Memory B cell (primary cell): ENCODE results near the gene MARCHF7.
"Not testable (repeated sequence)": the region's sequence is repeated elsewhere in the genome, so short reads cannot be mapped to it uniquely, and the experiment has no call there.

ENCODE experiments used
- ATAC-seq: fragments of 150-1000 bp; cut with Tn5 transposase; 2 replicates; pipeline ENCODE4 v1.10.0; 2021; ENCODE audit warnings: low read depth, mild to moderate bottlenecking, moderate library complexity
- DNase-seq, 2 donors: peaks; one replicate each; pipeline ENCODE4 v3.0.0; 2022; ENCODE audit warnings: low spot score in 2 of 2
- H3K27ac Mint-ChIP-seq: one replicate; pipeline ENCODE4 v1.8.0; 2022; ENCODE audit warnings: mild to moderate bottlenecking, moderate library complexity, mixed read lengths
- H3K27me3 Mint-ChIP-seq: one replicate; pipeline ENCODE4 v1.8.0; 2022; ENCODE audit warnings: mixed read lengths
- H3K36me3 Mint-ChIP-seq: one replicate; pipeline ENCODE4 v1.8.0; 2022; ENCODE audit warnings: mild to moderate bottlenecking, mixed read lengths
- H3K4me1 Mint-ChIP-seq: one replicate; pipeline ENCODE4 v1.8.0; 2022; ENCODE audit warnings: mixed read lengths
- H3K4me3 Mint-ChIP-seq: one replicate; pipeline ENCODE4 v1.8.0; 2022; ENCODE audit warnings: mild to moderate bottlenecking, moderate library complexity, mixed read lengths
- H3K9me3 Mint-ChIP-seq: one replicate; pipeline ENCODE4 v1.8.0; 2022; ENCODE audit warnings: mixed read lengths

The MARCHF7 gene

GRCh38 chr2:159712143-159712928 is at the start of gene MARCHF7:
MARCHF7 (plus strand) TSS chr2:159712506; CDS start chr2:159729023, 16,517 bp downstream.
- H3K4me1 Mint-ChIP-seq, result peaks cover 17% of the 10 kb centered on the region
- DNase-seq (peak; percentile 98 to 99), ATAC-seq (peak; percentile 87)
- H3K27ac Mint-ChIP-seq, result peak within 1 kb of the TSS; percentile 98
- no peaks in the 10 kb centered on the region for H3K27me3 Mint-ChIP-seq
- H3K4me3 Mint-ChIP-seq, result peak within 1 kb of the TSS; percentile 99
- H3K9me3 Mint-ChIP-seq, result no peaks in the 10 kb centered on the region
- peaks cover 12% of the 10 kb centered on the region for H3K36me3 Mint-ChIP-seq

- not testable (repeated sequence) for H3K27ac Mint-ChIP-seq, ATAC-seq, H3K4me3 Mint-ChIP-seq, H3K9me3 Mint-ChIP-seq, H3K36me3 Mint-ChIP-seq, H3K27me3 Mint-ChIP-seq, H3K4me1 Mint-ChIP-seq, DNase-seq
Measured at GRCh38 chr2:159667423-159667822, 44.9 kb upstream of the MARCHF7 start.

DNA sequence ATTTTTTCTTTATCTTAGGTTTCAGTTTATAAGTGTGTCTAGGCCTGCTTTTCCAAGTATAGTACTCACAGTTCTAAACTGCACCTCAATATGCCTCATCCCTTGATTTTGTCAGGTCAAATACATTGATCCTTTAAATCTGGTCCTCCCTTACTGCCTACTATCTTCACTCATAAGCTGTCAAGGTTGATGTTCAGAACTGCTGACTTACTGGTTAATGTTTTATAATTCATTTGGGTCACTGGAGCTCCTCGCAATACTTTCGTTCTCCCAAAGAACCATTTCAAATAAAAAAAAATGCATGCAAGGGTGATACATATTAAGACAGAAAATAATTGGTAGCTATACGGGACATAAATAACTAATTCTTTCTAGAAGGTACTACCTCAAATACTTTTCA is 41.3 kb upstream of the MARCHF7 start:
- Mint-ChIP-seq H3K27me3 (no peaks in the 10 kb centered on the region), H3K27ac (no peak overlapping the region), H3K4me1 (no peaks in the 10 kb centered on the region), H3K4me3 (no peak overlapping the region), H3K36me3 (peaks cover 8% of the 10 kb centered on the region), H3K9me3 (no peaks in the 10 kb centered on the region)
- ATAC-seq (no peak), DNase-seq (no peak)

GRCh38 chr2:159677654-159678053 is 34.7 kb upstream of the MARCHF7 start:
- no peak overlapping the region for H3K4me3 Mint-ChIP-seq
- ATAC-seq (no peak), DNase-seq (no peak)
- no peaks in the 10 kb centered on the region for H3K27me3 Mint-ChIP-seq
- no peaks in the 10 kb centered on the region for H3K9me3 Mint-ChIP-seq
- H3K36me3 Mint-ChIP-seq, result peaks cover 3% of the 10 kb centered on the region
- H3K4me1 Mint-ChIP-seq, result no peaks in the 10 kb centered on the region
- no peak overlapping the region for H3K27ac Mint-ChIP-seq

GRCh38 chr2:159680692-159681091 is 31.6 kb upstream of the MARCHF7 start:
- H3K9me3 Mint-ChIP-seq, result no peaks in the 10 kb centered on the region
- H3K27me3 Mint-ChIP-seq, result no peaks in the 10 kb centered on the region
- H3K4me1 Mint-ChIP-seq, result no peaks in the 10 kb centered on the region
- DNase-seq (no peak), ATAC-seq (no peak)
- H3K36me3 Mint-ChIP-seq, result no peaks in the 10 kb centered on the region
- H3K27ac Mint-ChIP-seq, result no peak overlapping the region
- H3K4me3 Mint-ChIP-seq, result no peak overlapping the region

- Mint-ChIP-seq H3K27ac (no peak overlapping the region), H3K4me1 (no peaks in the 10 kb centered on the region), H3K9me3 (no peaks in the 10 kb centered on the region), H3K27me3 (no peaks in the 10 kb centered on the region), H3K36me3 (no peaks in the 10 kb centered on the region), H3K4me3 (no peak overlapping the region)
- ATAC-seq (no peak), DNase-seq (no peak)
Measured at GRCh38 chr2:159683817-159684216, 28.5 kb upstream of the MARCHF7 start.

- H3K27ac Mint-ChIP-seq, result no peak overlapping the region
- H3K36me3 Mint-ChIP-seq, result no peaks in the 10 kb centered on the region
- no peaks in the 10 kb centered on the region for H3K9me3 Mint-ChIP-seq
- H3K27me3 Mint-ChIP-seq, result no peaks in the 10 kb centered on the region
- no peak for DNase-seq
- no peak for ATAC-seq
- no peak overlapping the region for H3K4me3 Mint-ChIP-seq
- no peaks in the 10 kb centered on the region for H3K4me1 Mint-ChIP-seq
Measured at GRCh38 chr2:159684796-159685195, 27.5 kb upstream of the MARCHF7 start.

GRCh38 chr2:159694500-159695040 is 17.7 kb upstream of the MARCHF7 start:
- no peak overlapping the region for H3K27ac Mint-ChIP-seq

GRCh38 chr2:159695795-159696448 is 16.4 kb upstream of the MARCHF7 start:
- DNase-seq (no peak), ATAC-seq (peak; percentile 69)
- Mint-ChIP-seq H3K4me1 (peaks cover 8% of the 10 kb centered on the region), H3K9me3 (peaks cover 3% of the 10 kb centered on the region), H3K4me3 (no peak overlapping the region), H3K27ac (no peak overlapping the region), H3K27me3 (no peaks in the 10 kb centered on the region), H3K36me3 (peaks cover 4% of the 10 kb centered on the region)

More at GRCh38 chr2:159694500-159695040, 17.7 kb upstream of the MARCHF7 start:
- Mint-ChIP-seq H3K36me3 (peaks cover 6% of the 10 kb centered on the region), H3K9me3 (peaks cover 3% of the 10 kb centered on the region), H3K4me3 (no peak overlapping the region), H3K4me1 (peaks cover 8% of the 10 kb centered on the region), H3K27me3 (no peaks in the 10 kb centered on the region)
- DNase-seq (no peak), ATAC-seq (no peak)

- Mint-ChIP-seq H3K4me1 (peaks cover 2% of the 10 kb centered on the region), H3K4me3 (no peak overlapping the region), H3K9me3 (no peaks in the 10 kb centered on the region), H3K27me3 (no peaks in the 10 kb centered on the region), H3K27ac (no peak overlapping the region), H3K36me3 (peaks cover 3% of the 10 kb centered on the region)
- no peak for DNase-seq
- no peak for ATAC-seq
Measured at GRCh38 chr2:159703491-159703890, 8.8 kb upstream of the MARCHF7 start.

- DNase-seq (no peak), ATAC-seq (no peak)
- Mint-ChIP-seq H3K36me3 (peaks cover 6% of the 10 kb centered on the region), H3K4me3 (no peak overlapping the region), H3K27me3 (no peaks in the 10 kb centered on the region), H3K27ac (no peak overlapping the region), H3K9me3 (no peaks in the 10 kb centered on the region), H3K4me1 (peaks cover 2% of the 10 kb centered on the region)
Measured at GRCh38 chr2:159706385-159706980, 5.8 kb upstream of the MARCHF7 start.

GRCh38 chr2:159708066-159708760 is 4.1 kb upstream of the MARCHF7 start:
- no peak overlapping the region for H3K4me3 Mint-ChIP-seq
- peaks cover 6% of the 10 kb centered on the region for H3K4me1 Mint-ChIP-seq
- H3K36me3 Mint-ChIP-seq, result peaks cover 6% of the 10 kb centered on the region
- H3K27me3 Mint-ChIP-seq, result no peaks in the 10 kb centered on the region
- no peak overlapping the region for H3K27ac Mint-ChIP-seq
- ATAC-seq (no peak), DNase-seq (no peak)
- no peaks in the 10 kb centered on the region for H3K9me3 Mint-ChIP-seq

- Mint-ChIP-seq H3K27me3 (no peaks in the 10 kb centered on the region), H3K9me3 (no peaks in the 10 kb centered on the region), H3K4me3 (no peak overlapping the region), H3K36me3 (peaks cover 8% of the 10 kb centered on the region), H3K4me1 (peaks cover 11% of the 10 kb centered on the region), H3K27ac (no peak overlapping the region)
- ATAC-seq (no peak), DNase-seq (no peak)
Measured at GRCh38 chr2:159710601-159711180, 1.6 kb upstream of the MARCHF7 start.
